Measurements from ENCODE around the gene PTH2. TPM values are rescaled to one million over a fixed set of nuclear protein-coding genes. Genes with fewer than 3 reads are reported as not detected.
"Not testable (repeated sequence)": the region's sequence is repeated elsewhere in the genome, so short reads cannot be mapped to it uniquely, and the experiment has no call there.

PTH2 gene
- total RNA-seq, 1 donor from 2014 or later, result not detected

- no peak for TF ChIP-seq CTCF (IDR thresholded peaks at IDR 0.05)
- intact Hi-C loops (cut with DNase I), result no loop called here
- no peaks in the 10 kb centered on the region for H3K27me3 ChIP-seq
- no peak overlapping the region for H3K27ac ChIP-seq
- no peak for DNase-seq (ENCODE audit: low spot score in 2 of 2)
- H3K4me1 ChIP-seq, result no peaks in the 10 kb centered on the region
- H3K4me3 ChIP-seq, result no peak overlapping the region
- H3K36me3 ChIP-seq, result no peaks in the 10 kb centered on the region
- H3K9me3 ChIP-seq, result peaks cover 0 to 12% of the 10 kb centered on the region in 2 donors
Observed at GRCh38 chr19:49380391-49380790, 42.9 kb downstream of the PTH2 start.

- Histone ChIP-seq H3K27me3 (no peaks in the 10 kb centered on the region), H3K9me3 (peaks cover 0 to 12% of the 10 kb centered on the region in 2 donors), H3K27ac (no peak overlapping the region), H3K36me3 (no peaks in the 10 kb centered on the region), H3K4me1 (no peaks in the 10 kb centered on the region), H3K4me3 (no peak overlapping the region)
- DNase-seq (ENCODE audit: low spot score in 2 of 2), result no peak
- intact Hi-C loops (cut with DNase I), result no loop called here
- TF ChIP-seq CTCF (IDR thresholded peaks at IDR 0.05), result no peak
Observed at GRCh38 chr19:49378512-49378911, 44.7 kb downstream of the PTH2 start.

- H3K27me3 ChIP-seq, result no peaks in the 10 kb centered on the region
- intact Hi-C loops (cut with DNase I), result no loop called here
- H3K36me3 ChIP-seq, result no peaks in the 10 kb centered on the region
- no peak for TF ChIP-seq CTCF (IDR thresholded peaks at IDR 0.05)
- no peak overlapping the region for H3K4me3 ChIP-seq
- H3K9me3 ChIP-seq, result peaks cover 2 to 4% of the 10 kb centered on the region in 2 donors
- H3K27ac ChIP-seq, result no peak overlapping the region
- H3K4me1 ChIP-seq, result no peaks in the 10 kb centered on the region
- DNase-seq (ENCODE audit: low spot score in 2 of 2), result no peak
Observed at GRCh38 chr19:49374665-49375434, 48.4 kb downstream of the PTH2 start.

- intact Hi-C loops (cut with DNase I); DNase-seq (ENCODE audit: low spot score in 2 of 2); H3K4me1 ChIP-seq; H3K27me3 ChIP-seq; H3K36me3 ChIP-seq; H3K4me3 ChIP-seq; H3K27ac ChIP-seq: not testable (repeated sequence)
- H3K9me3 ChIP-seq, result peaks cover 6 to 21% of the 10 kb centered on the region in 2 donors
Observed at GRCh38 chr19:49373174-49373573, 50.1 kb downstream of the PTH2 start.

Other genes with a start within 250 kb of the PTH2 start
- 0.85 TPM for gene SLC6A16, start 98.2 kb downstream of the PTH2 start, total RNA-seq
- gene CD37, start 88.0 kb downstream of the PTH2 start, total RNA-seq, result 15.6 TPM
- 51.4 TPM for gene TEAD2, start 61.0 kb downstream of the PTH2 start, total RNA-seq
- gene DKKL1, start 59.6 kb downstream of the PTH2 start, total RNA-seq, result not detected
- gene KASH5, start 35.2 kb downstream of the PTH2 start, total RNA-seq, result not detected
- not detected for gene GFY, start 1.9 kb upstream of the PTH2 start, total RNA-seq
- 15.4 TPM for gene SLC17A7, start 18.1 kb upstream of the PTH2 start, total RNA-seq
- 177 TPM for gene PIH1D1, start 28.4 kb upstream of the PTH2 start, total RNA-seq
- gene ALDH16A1, start 29.8 kb upstream of the PTH2 start, total RNA-seq, result 27.9 TPM
- 37.3 TPM for gene FLT3LG, start 50.8 kb upstream of the PTH2 start, total RNA-seq
- gene RPL13A, start 64.2 kb upstream of the PTH2 start, total RNA-seq, result 2,737 TPM
- 3,554 TPM for gene RPS11, start 73.0 kb upstream of the PTH2 start, total RNA-seq
- gene FCGRT, start 89.2 kb upstream of the PTH2 start, total RNA-seq, result 264 TPM
- gene RCN3, start 104.6 kb upstream of the PTH2 start, total RNA-seq, result 116 TPM
- 85.3 TPM for gene NOSIP, start 157.1 kb upstream of the PTH2 start, total RNA-seq
- gene PRRG2, start 157.9 kb upstream of the PTH2 start, total RNA-seq, result not detected
- 23.6 TPM for gene PRR12, start 167.7 kb upstream of the PTH2 start, total RNA-seq
- 161 TPM for gene RRAS, start 216.7 kb upstream of the PTH2 start, total RNA-seq
- 72.2 TPM for gene SCAF1, start 218.8 kb upstream of the PTH2 start, total RNA-seq
- gene IRF3, start 242.4 kb upstream of the PTH2 start, total RNA-seq, result 75.9 TPM
- 0.64 TPM for gene BCL2L12, start 242.5 kb upstream of the PTH2 start, total RNA-seq